Mesendoderm (in vitro differentiated cells): ENCODE data around the gene NPFFR1.
"Not testable (repeated sequence)": the region's sequence is repeated elsewhere in the genome, so short reads cannot be mapped to it uniquely, and the experiment has no call there.

Experiments
- DNase-seq: peaks from one replicate; pipeline ENCODE4 v3.0.0; 2013
- H2AK5ac ChIP-seq: 2 replicates; pipeline ENCODE4 v1.6.1; 2013; ENCODE audit warnings: low read length, inconsistent platforms
- H2BK120ac ChIP-seq: 2 replicates; pipeline ENCODE4 v1.6.1; 2013; ENCODE audit warnings: low read depth, mild to moderate bottlenecking, low read length, moderate library complexity, mixed read lengths
- H2BK15ac ChIP-seq: replicated peaks from 2 replicates; pipeline ENCODE4 v1.6.1; 2013; ENCODE audit warnings: low read depth, mild to moderate bottlenecking, moderate library complexity
- H2BK5ac ChIP-seq: 2 replicates; pipeline ENCODE4 v1.6.1; 2013; ENCODE audit warnings: low read length, inconsistent platforms
- H3K18ac ChIP-seq: 2 replicates; pipeline ENCODE4 v1.6.1; 2013; ENCODE audit warnings: mild to moderate bottlenecking, low read length, mixed read lengths
- H3K23ac ChIP-seq: one replicate; pipeline ENCODE4 v1.6.1; 2013; ENCODE audit warnings: low read length
- H3K27ac ChIP-seq: 2 replicates; pipeline ENCODE4 v1.5.1; 2013; ENCODE audit warnings: low read depth, mild to moderate bottlenecking, inconsistent platforms, low read length, moderate library complexity
- H3K27me3 ChIP-seq: 2 replicates; pipeline ENCODE4 v1.6.1; 2013; ENCODE audit warnings: low read length, control low read depth, mild to moderate bottlenecking, inconsistent platforms; ENCODE audit not compliant: insufficient read depth, poor library complexity
- H3K36me3 ChIP-seq: 2 replicates; pipeline ENCODE4 v1.6.1; 2013; ENCODE audit warnings: low read length, inconsistent platforms; ENCODE audit not compliant: control insufficient read depth, insufficient read depth
- H3K4ac ChIP-seq: one replicate; pipeline ENCODE4 v1.6.1; 2013; ENCODE audit warnings: low read depth, mild to moderate bottlenecking, low read length, moderate library complexity
- H3K4me1 ChIP-seq: 2 replicates; pipeline ENCODE4 v1.6.1; 2013; ENCODE audit warnings: low read depth, low read length, inconsistent platforms; ENCODE audit not compliant: control insufficient read depth
- H3K4me2 ChIP-seq: 2 replicates; pipeline ENCODE4 v1.6.1; 2013; ENCODE audit warnings: low read length
- H3K4me3 ChIP-seq: 2 replicates; pipeline ENCODE4 v1.5.1; 2013; ENCODE audit warnings: mild to moderate bottlenecking, low read length
- H3K56ac ChIP-seq: one replicate; pipeline ENCODE4 v1.6.1; 2013; ENCODE audit warnings: low read length
- H3K79me1 ChIP-seq: 2 replicates; pipeline ENCODE4 v1.6.1; 2013; ENCODE audit warnings: low read length, inconsistent platforms
- H3K79me2 ChIP-seq: 2 replicates; pipeline ENCODE4 v1.6.1; 2013; ENCODE audit warnings: mild to moderate bottlenecking, low read length; ENCODE audit not compliant: control insufficient read depth, insufficient read depth
- H3K9ac ChIP-seq: 2 replicates; pipeline ENCODE4 v1.6.1; 2013; ENCODE audit warnings: low read length, inconsistent platforms
- H4K5ac ChIP-seq: one replicate; pipeline ENCODE4 v1.6.1; 2013; ENCODE audit warnings: low read length
- H4K8ac ChIP-seq: one replicate; pipeline ENCODE4 v1.6.1; 2013; ENCODE audit warnings: low read depth, mild to moderate bottlenecking, control low read depth, low read length, moderate library complexity
- WGBS: extraction: QIAGEN DNeasy Blood & Tissue Kit; methylation state at CpG from one replicate; pipeline ENCODE4 v1.1.7; 2013; ENCODE audit warnings: low lambda C conversion rate, missing lambda C conversion rate; ENCODE audit not compliant: insufficient coverage; ENCODE audit errors: extremely low coverage; 5-methylcytosine and 5-hydroxymethylcytosine counted together

The NPFFR1 gene

GRCh38 chr10:70257816-70258215, 26.0 kb downstream of the NPFFR1 start:
- not testable (repeated sequence) for H3K18ac ChIP-seq, H2BK5ac ChIP-seq, H3K56ac ChIP-seq, H2BK15ac ChIP-seq, H3K4ac ChIP-seq, H3K79me1 ChIP-seq, H3K23ac ChIP-seq, H3K4me2 ChIP-seq, DNase-seq, H4K8ac ChIP-seq, H2BK120ac ChIP-seq, H3K27ac ChIP-seq, H3K27me3 ChIP-seq, H2AK5ac ChIP-seq, H3K4me1 ChIP-seq, H3K36me3 ChIP-seq, H3K9ac ChIP-seq, H3K4me3 ChIP-seq, H3K79me2 ChIP-seq, H4K5ac ChIP-seq
- WGBS: no CpG with 5 or more reads among the region's 8 CpGs

- Histone ChIP-seq H3K23ac (no peak overlapping the region), H2BK15ac (no peak overlapping the region), H3K4me2 (no peak overlapping the region), H3K56ac (no peak overlapping the region), H3K4me3 (no peak overlapping the region), H4K5ac (no peak overlapping the region), H2AK5ac (no peak overlapping the region), H3K4ac (no peak overlapping the region), H3K9ac (no peak overlapping the region), H4K8ac (no peak overlapping the region), H3K18ac (no peak overlapping the region), H3K79me1 (no peaks in the 10 kb centered on the region), H3K36me3 (no peaks in the 10 kb centered on the region), H3K27ac (no peak overlapping the region), H2BK120ac (no peak overlapping the region), H3K4me1 (no peaks in the 10 kb centered on the region), H3K27me3 (no peaks in the 10 kb centered on the region), H2BK5ac (no peak overlapping the region), H3K79me2 (no peaks in the 10 kb centered on the region)
- no CpG with 5 or more reads among the region's 2 CpGs for WGBS
- DNase-seq: no peak
These were observed 27.3 kb downstream of the NPFFR1 start for GRCh38 chr10:70256463-70256862.

- no peaks in the 10 kb centered on the region for H3K79me1 ChIP-seq
- no peak overlapping the region for H4K5ac ChIP-seq
- DNase-seq: no peak
- H3K4me3 ChIP-seq: no peak overlapping the region
- no peak overlapping the region for H3K4me2 ChIP-seq
- H3K36me3 ChIP-seq: no peaks in the 10 kb centered on the region
- H3K27ac ChIP-seq: no peak overlapping the region
- no peak overlapping the region for H2AK5ac ChIP-seq
- no peak overlapping the region for H3K23ac ChIP-seq
- no peaks in the 10 kb centered on the region for H3K4me1 ChIP-seq
- H3K56ac ChIP-seq: no peak overlapping the region
- no CpG with 5 or more reads among the region's 73 CpGs for WGBS
- H3K4ac ChIP-seq: no peak overlapping the region
- no peak overlapping the region for H4K8ac ChIP-seq
- H3K18ac ChIP-seq: no peak overlapping the region
- H2BK5ac ChIP-seq: no peak overlapping the region
- H3K27me3 ChIP-seq: no peaks in the 10 kb centered on the region
- no peak overlapping the region for H2BK15ac ChIP-seq
- no peak overlapping the region for H3K9ac ChIP-seq
- no peak overlapping the region for H2BK120ac ChIP-seq
- no peaks in the 10 kb centered on the region for H3K79me2 ChIP-seq
These were observed 28.2 kb downstream of the NPFFR1 start for GRCh38 chr10:70255329-70256299.

- H3K79me2 ChIP-seq: no peaks in the 10 kb centered on the region
- no peak overlapping the region for H3K4me2 ChIP-seq
- H4K8ac ChIP-seq: no peak overlapping the region
- H3K36me3 ChIP-seq: no peaks in the 10 kb centered on the region
- H2AK5ac ChIP-seq: no peak overlapping the region
- H2BK120ac ChIP-seq: no peak overlapping the region
- H3K56ac ChIP-seq: no peak overlapping the region
- no peak overlapping the region for H3K4ac ChIP-seq
- no peak overlapping the region for H3K9ac ChIP-seq
- H3K27ac ChIP-seq: no peak overlapping the region
- no CpG with 5 or more reads among the region's 40 CpGs for WGBS
- DNase-seq: no peak
- H2BK15ac ChIP-seq: no peak overlapping the region
- H3K4me3 ChIP-seq: no peak overlapping the region
- no peak overlapping the region for H3K23ac ChIP-seq
- H4K5ac ChIP-seq: no peak overlapping the region
- H3K79me1 ChIP-seq: no peaks in the 10 kb centered on the region
- H2BK5ac ChIP-seq: no peak overlapping the region
- no peaks in the 10 kb centered on the region for H3K27me3 ChIP-seq
- H3K18ac ChIP-seq: no peak overlapping the region
- no peaks in the 10 kb centered on the region for H3K4me1 ChIP-seq
These were observed 29.0 kb downstream of the NPFFR1 start for GRCh38 chr10:70254778-70255328.

- H3K79me1 ChIP-seq: no peaks in the 10 kb centered on the region
- no peak overlapping the region for H3K27ac ChIP-seq
- no peak overlapping the region for H2BK5ac ChIP-seq
These were observed 29.7 kb downstream of the NPFFR1 start for GRCh38 chr10:70253878-70254765.

More at GRCh38 chr10:70253878-70254765, 29.7 kb downstream of the NPFFR1 start:
- Histone ChIP-seq H2AK5ac (no peak overlapping the region), H3K9ac (no peak overlapping the region), H3K23ac (no peak overlapping the region), H2BK15ac (no peak overlapping the region), H3K56ac (no peak overlapping the region), H2BK120ac (no peak overlapping the region), H3K27me3 (no peaks in the 10 kb centered on the region), H3K36me3 (no peaks in the 10 kb centered on the region), H3K18ac (no peak overlapping the region), H3K4me2 (no peak overlapping the region), H3K4me3 (no peak overlapping the region), H3K4me1 (no peaks in the 10 kb centered on the region), H3K4ac (no peak overlapping the region), H4K8ac (no peak overlapping the region), H4K5ac (no peak overlapping the region), H3K79me2 (no peaks in the 10 kb centered on the region)
- DNase-seq: no peak
- WGBS: no CpG with 5 or more reads among the region's 14 CpGs
